HG03520 (cell line): ENCODE results near the gene ANKRD65.
"Not testable (repeated sequence)": the region's sequence is repeated elsewhere in the genome, so short reads cannot be mapped to it uniquely, and the experiment has no call there.

Experiments
- ATAC-seq: cut with Tn5 transposase; IDR thresholded peaks from one replicate; pipeline ENCODE4 v1.9.1; 2021; ENCODE audit warnings: mild to moderate bottlenecking, moderate library complexity; ENCODE audit not compliant: unreplicated experiment

ANKRD65 gene

DNA sequence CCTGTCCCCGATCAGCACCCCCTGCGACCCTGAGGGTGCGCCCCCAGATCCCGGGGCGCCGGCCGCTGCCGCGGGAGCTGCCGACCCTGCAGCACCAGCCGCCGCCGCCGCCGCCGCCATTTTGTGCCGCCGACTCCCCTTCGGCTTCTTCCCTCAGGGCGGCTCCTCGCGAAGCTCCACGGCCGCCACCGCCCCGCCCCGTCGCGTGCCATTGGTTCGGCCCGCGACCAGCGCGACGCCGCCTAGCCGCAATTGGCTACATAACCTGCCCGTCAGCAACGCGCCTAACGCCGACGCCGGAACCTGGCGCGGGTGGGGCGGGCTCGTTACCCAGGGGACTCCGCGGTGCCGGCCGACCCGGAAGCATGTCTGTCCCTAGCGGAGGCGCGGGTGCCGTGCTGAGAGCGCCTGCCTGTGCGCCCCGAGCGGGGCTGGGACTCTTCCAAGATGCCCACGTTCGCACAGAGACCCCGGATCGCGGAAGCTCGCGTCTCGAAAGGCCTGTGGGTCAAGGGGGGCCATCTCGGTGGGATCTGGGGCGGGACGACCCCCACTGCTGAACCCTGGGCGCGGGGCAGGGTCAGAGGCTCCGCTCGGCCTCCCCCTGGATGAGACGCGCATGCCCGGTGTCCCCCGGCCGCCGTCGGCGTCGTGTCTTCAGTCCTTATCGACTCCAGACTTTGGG lies 21.7 kb downstream of the ANKRD65 start, which contains the start of gene CCNL2:
CCNL2 (minus strand) TSS at position 149 of the 685 bp plus-strand sequence; CDS start at position 120, 29 bp downstream.
- peak; percentile 88 for ATAC-seq

DNA sequence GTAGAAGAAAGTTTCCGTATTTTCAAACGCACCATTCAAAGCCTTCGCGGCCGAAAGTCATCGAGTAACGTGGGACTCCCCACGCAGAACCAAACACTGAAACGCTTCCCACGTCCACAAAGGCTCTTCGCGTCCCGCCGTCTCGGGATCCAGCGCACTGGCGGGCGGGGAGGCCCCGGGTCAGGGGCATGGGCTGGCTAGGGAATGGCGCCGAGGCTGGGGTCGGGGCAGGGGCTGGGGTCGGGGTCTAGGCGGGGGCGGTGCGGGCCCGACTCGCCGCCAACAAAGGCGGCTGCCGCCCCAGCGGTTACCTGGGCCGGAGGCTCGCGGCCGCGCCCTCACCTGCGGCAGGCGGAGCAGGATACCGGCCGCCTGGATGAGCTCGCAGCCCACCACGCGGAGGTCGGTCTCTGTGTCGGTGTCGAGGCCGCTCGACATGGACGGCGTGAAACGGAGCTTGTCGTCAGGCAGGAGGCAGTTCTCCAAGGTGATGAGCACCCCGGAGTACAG lies 22.3 kb downstream of the ANKRD65 start:
- no peak for ATAC-seq

- no peak for ATAC-seq
These were observed 23.1 kb downstream of the ANKRD65 start for GRCh38 chr1:1397839-1398523.

DNA sequence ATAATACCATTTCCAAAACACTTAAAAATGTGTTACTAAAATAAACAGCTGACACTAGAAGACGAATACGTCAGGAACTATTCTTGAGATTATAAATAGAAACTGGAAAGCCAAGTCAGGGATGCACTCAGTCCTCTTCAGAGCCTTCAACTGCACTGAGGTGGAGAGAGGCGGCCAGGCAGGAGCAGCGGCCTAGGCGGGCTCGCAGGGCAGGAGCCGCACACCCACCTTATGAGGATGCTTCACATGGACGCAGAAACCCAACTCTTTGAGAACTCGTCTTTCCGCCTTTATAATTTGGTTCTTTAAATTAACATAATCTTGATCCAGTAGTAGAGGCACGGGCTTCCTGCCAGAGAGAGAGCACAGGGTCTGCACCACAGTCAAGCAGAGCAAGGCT lies 25.9 kb downstream of the ANKRD65 start:
- ATAC-seq: no peak

GRCh38 chr1:1394116-1394515 lies 27.0 kb downstream of the ANKRD65 start:
- ATAC-seq: no peak

DNA sequence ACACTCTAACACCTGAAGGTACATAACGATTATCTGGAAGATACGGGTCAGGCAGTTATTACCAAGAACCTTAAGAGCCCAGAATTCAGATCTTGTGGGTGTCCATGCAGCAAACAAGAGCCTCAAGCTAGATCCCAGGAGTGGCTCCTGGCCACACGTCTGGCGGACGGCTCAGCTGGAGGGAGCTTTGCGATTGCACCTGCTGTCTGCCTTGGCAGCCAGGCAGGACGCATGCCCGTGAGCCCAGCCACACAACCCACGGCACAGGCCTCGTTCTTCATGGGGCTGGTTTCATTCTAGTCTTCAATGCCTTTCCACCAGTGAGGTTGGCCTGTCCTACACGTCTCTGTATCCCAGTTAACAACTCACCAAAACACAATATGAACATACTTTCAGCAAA lies 27.6 kb downstream of the ANKRD65 start:
- ATAC-seq: no peak

GRCh38 chr1:1393014-1393413 lies 28.1 kb downstream of the ANKRD65 start:
- ATAC-seq: no peak

DNA sequence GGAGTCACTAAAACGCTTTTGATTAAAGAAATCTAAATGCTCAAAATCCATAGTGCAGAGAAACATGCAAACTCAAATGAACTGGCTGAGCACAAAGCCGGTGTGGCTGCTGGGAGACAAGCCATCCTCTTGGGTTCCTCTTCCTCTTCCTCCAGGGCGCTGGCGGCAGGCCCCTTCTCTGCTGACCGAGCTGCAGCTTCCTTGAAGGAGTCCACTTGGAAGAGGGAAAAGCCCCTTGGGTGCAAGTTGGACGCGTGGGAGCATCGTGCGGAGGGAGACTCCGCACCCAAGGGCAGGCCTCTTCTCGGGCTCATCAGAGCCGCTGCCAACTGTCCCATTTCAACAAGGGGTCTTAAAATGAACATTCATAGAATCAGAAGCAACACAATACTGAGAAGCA lies 29.9 kb downstream of the ANKRD65 start:
- no peak for ATAC-seq

- ATAC-seq: no peak
These were observed 30.4 kb downstream of the ANKRD65 start for GRCh38 chr1:1390675-1391074.

- no peak for ATAC-seq
These were observed 33.0 kb downstream of the ANKRD65 start for GRCh38 chr1:1388078-1388472.

DNA sequence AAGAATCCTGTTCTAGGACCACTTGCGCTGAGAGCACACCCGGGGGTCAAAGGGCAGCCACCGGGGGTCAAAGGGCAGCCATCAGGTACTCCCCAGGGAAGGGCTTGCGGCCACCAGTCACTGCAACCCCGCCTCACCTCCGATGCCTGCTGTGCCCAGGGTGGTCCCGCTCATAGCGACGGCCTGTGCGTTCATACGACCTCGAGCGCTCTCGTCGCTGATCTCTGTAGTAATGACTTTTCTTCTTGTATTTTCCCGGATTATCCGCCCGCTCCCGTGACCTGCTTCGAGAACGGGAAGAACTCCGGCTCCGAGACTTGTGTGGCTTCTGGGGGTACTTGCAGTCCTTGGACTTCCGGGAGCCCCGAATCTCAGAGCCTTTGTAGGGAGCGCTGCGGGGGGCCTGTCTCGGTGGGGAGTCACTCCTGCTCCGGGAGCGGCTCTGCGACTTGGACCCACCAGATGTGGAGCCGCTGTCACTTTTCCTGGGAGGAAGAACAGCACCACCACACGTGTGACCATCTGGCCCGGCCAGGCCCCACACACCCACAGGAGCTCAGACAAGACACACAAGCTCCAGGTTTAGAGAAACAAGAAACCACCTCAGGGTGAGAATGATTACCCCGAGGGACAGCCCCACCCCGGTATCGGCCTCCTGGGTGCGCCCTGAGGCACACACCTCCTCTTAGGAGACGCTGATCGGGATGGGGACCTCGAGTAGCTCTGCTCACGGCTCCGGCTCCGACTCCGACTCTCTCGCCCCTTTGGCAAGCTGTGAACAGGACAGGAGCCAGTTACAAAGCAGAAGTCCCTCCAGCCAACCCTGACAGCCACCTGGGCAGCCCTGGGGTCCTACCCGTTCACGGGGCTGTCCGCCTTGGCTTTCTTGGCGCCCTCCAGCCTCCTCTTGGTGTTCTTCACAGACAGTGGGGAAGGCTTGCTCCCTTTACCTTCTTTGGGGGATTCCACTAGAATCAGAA lies 33.7 kb downstream of the ANKRD65 start:
- no peak for ATAC-seq

DNA sequence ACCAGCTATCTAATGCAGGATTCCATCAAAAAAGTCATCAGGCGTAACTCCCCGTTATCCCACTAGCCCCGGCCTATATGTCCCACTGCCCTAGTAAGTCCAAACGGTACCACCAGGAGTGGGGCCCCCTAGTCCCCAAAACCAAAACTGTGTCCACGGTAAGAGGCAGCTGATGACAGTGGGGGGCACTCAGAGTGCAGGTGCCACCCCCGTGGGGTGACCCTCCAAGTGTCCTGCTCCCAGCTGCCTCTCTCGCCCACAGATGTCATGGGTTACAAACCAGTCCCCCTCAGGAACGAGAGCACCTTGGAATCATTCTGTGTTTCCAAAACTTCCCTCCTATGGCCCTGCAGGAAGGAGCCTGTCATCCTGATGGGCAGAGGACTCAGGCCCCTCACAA lies 35.1 kb downstream of the ANKRD65 start:
- ATAC-seq: no peak

- ATAC-seq: not testable (repeated sequence)
These were observed 35.7 kb downstream of the ANKRD65 start for GRCh38 chr1:1385339-1385738.

DNA sequence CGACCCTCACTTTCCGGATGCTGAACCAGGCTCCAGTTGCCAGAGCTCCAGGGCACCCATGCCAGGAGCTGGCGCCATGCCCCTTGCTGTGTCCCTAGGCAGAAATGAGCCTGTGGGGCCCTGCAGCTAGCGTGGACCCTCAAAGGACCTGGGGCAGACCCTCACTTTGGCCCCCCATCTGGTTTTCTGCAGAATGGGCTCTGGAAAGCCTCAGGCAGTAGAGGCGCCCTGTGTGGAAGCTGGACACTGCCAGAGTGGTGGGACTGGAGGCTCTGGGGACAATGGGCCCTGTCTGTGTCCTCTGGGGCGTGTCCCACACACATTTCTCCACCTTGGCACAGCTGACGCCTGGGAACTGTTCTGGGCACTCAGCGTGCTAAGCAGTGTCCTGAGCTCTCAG lies 39.8 kb downstream of the ANKRD65 start:
- ATAC-seq: no peak

DNA sequence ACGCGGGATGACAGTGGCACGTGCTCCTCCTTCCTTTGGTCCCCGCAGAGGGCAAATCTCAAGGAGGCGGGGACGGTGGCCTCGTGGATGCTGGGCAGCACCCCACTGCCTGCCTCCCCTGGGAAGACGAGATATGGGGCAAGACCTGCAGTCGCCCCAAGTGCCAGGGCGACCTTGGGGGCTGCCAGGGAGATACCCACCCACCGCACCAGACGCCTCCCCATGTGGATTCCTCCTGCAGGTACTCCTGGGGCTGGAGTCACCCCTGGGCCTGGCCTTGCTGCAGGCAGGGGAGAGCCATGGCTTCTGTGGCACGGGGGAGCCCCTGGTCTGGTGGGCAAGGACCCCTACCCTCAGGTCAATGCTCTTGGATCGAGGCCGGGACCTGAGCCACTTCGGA lies 40.2 kb downstream of the ANKRD65 start:
- ATAC-seq: no peak

DNA sequence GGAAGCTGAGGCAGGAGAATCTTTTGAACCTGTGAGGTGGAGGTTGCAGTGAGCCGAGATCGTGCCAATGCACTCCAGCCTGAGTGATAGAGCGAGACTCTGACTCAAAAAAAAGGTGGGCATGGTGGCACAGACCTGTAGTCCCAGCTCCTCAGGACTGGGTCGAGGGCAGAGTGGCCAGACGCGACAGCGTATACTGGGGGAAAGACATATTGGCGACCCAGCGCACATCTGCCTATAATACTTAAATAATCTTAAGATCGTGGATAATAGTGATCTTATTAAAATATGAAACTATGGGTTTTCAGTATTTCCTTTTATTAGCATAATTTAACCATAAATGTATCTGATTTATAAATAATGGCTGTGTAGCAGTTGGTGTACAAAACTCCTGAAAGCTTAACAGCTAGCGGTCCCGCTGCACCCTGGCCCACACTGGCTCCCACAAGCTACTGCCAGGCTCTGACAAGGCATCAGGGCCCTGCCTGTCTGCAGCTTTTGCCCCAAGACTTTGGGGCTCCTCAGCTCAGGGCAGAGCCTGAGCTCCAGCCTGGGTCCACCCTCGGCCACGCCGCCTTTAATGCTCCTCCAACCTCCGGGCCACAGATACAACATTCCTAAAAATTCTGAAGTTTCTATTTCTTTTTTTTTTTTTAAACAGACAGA lies 43.4 kb downstream of the ANKRD65 start:
- no peak for ATAC-seq

DNA sequence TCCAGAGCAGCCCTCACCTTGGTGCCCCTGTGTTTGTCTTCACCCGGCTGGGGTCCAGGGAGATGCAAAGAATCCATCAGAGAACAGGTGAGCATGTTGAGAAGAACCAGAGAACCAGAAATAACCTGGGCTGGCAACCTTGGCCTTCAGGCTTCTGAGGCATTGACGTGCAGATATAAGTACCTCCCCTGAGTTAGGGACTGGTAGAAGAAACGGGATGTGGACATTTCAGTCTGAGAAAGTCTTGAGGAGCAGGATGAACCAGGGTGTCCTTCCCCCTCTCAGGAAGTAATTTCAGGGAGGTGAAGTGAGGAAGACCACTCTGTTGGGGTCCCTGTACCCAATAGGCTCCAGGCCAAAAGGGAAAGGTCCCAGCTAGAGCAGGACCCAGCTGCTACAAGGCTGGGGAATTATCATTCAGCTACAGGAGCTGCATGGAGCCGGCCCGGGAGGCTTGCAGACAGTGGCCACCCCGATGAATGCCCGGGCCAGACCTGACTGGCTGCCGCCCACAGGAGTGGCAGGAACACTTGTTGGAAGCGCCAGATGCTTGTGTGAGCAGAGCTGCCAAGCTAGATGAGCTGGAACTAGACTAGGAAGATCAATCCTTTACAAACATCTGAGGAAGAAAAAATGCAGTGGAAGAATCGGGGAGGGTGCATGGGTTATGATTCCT lies 44.4 kb downstream of the ANKRD65 start:
- no peak for ATAC-seq

GRCh38 chr1:1374929-1375662 lies 46.0 kb downstream of the ANKRD65 start, which contains the start of gene AURKAIP1:
TSS of gene AURKAIP1 (minus strand) at chr1:1375207. CDS start at chr1:1374756, 451 bp downstream.
- peak; percentile 82 for ATAC-seq

DNA sequence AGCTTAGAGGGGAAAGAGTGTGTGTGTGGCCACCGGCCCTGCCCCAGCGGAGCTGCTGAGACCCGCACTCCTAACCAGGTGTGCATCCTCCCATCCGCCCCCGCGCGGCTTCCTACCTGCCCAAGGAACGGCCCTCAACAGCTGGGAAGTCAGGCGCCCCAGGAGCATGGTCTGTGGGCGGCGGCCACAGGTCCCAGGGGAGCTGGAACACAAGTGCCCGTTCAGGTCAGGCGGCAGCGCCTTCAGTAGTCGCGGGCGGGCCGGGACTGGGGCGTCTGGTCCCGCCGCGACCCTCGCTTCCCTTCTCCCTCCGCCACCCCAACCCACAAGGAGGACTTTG lies 46.5 kb downstream of the ANKRD65 start:
- peak; percentile 10 for ATAC-seq
